Fibroblast of lung (primary cell): Measurements from ENCODE around the gene SH2D3C.

Experiments
- EZH2 ChIP-seq: IDR thresholded peaks from 2 replicates; pipeline ENCODE4 v1.5.1; 2012; ENCODE audit warnings: low read length, control low read depth, mild to moderate bottlenecking; ENCODE audit errors: missing control alignments
- TF ChIP-seq, protein P1 (sequence below), 2 donors: IDR thresholded peaks in 1 of 2; conservative IDR thresholded peaks in 1 of 2; 1 replicate in 1 of 2; 2 replicates in 1 of 2; pipeline ENCODE4 v1.5.1; 2011 to 2012; ENCODE audit warnings: low read length in 2 of 2, control low read depth in 1 of 2, inconsistent platforms in 1 of 2, low read depth in 1 of 2, mild to moderate bottlenecking in 1 of 2

DNA sequence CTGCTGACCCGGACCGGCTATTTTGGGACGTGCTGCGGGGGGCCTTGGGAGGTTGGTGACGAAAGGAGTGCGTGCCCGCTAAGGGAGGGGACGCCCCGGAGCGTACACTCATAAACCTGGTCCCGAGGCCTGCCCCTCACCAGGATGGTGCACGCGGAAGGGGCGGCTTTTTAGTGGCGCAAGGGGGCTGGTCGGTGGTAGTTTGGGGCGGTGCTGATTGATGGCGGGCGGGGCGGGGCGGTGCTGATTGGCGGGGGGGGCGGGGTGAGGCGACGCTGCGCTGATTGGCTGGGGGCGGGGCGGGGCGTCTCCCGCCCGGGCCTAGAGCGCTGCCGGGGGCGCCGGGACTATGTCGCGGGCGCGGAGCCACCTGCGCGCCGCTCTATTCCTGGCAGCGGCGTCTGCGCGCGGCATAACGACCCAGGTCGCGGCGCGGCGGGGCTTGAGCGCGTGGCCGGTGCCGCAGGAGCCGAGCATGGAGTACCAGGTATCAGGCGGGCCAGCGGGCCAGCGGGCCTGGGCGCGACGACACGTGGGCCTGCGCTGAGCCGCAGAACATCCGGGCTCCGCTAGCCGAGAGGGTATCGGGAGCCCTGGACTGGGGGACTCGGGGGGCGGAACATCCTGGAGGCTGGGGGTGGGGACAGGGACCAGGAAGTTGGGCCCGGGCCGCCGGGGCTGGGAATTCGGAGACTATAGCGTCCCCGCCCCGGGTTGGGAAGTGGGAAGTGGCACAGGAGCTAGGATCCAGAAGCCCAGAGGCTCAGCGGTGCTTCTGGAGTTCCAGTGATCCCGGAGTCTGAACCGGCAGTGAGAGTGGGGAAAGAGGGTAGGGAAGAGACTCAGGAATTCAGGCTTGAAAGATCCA is 24.3 kb upstream of the SH2D3C start, which contains the start of gene FPGS:
- TF ChIP-seq, protein P1, sequence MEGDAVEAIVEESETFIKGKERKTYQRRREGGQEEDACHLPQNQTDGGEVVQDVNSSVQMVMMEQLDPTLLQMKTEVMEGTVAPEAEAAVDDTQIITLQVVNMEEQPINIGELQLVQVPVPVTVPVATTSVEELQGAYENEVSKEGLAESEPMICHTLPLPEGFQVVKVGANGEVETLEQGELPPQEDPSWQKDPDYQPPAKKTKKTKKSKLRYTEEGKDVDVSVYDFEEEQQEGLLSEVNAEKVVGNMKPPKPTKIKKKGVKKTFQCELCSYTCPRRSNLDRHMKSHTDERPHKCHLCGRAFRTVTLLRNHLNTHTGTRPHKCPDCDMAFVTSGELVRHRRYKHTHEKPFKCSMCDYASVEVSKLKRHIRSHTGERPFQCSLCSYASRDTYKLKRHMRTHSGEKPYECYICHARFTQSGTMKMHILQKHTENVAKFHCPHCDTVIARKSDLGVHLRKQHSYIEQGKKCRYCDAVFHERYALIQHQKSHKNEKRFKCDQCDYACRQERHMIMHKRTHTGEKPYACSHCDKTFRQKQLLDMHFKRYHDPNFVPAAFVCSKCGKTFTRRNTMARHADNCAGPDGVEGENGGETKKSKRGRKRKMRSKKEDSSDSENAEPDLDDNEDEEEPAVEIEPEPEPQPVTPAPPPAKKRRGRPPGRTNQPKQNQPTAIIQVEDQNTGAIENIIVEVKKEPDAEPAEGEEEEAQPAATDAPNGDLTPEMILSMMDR (conservative IDR thresholded peaks at IDR 0.05 in 1 of 2, IDR thresholded peaks at IDR 0.05 in 1 of 2; ENCODE audit: low read depth in 1 of 2, low read length in 2 of 2), result no peak
- no peak for TF ChIP-seq EZH2
